Activated CD8-positive, alpha-beta T cell treated with anti-CD3 and anti-CD28 coated beads for 36 hours (primary cell): ENCODE results near the gene HMX2. TPM values are rescaled to one million over a fixed set of nuclear protein-coding genes. Genes with fewer than 3 reads are reported as not detected.
"Not testable (repeated sequence)": the region's sequence is repeated elsewhere in the genome, so short reads cannot be mapped to it uniquely, and the experiment has no call there.

Experiments used
- ATAC-seq: fragments of 200-7000 bp; cut with Tn5 transposase; one replicate; pipeline ENCODE4 v1.10.0; 2021; ENCODE audit warnings: mild to moderate bottlenecking, moderate library complexity
- CTCF ChIA-PET: fragments of 350-600 bp; sonication (Branson Sonifier 250); formaldehyde crosslinking; loops from one replicate; lab custom pipeline; 2021; ENCODE audit warnings: antibody characterized with exemption; lab: Charles Lee
- POLR2A ChIA-PET: fragments of 350-600 bp; sonication (Branson Sonifier 250); formaldehyde crosslinking; loops from one replicate; lab custom pipeline; 2021; ENCODE audit warnings: antibody characterized with exemption; lab: Charles Lee
- DNase-seq: peaks from one replicate; pipeline ENCODE4 v3.0.0-alpha.2; 2020
- H3K27ac Mint-ChIP-seq: one replicate; pipeline ENCODE4 v1.8.0; 2021; ENCODE audit warnings: mild to moderate bottlenecking, mixed read lengths
- H3K27me3 Mint-ChIP-seq: one replicate; pipeline ENCODE4 v1.8.0; 2021; ENCODE audit warnings: mixed read lengths
- H3K36me3 Mint-ChIP-seq: one replicate; pipeline ENCODE4 v1.8.0; 2021; ENCODE audit warnings: low read depth, mixed read lengths
- H3K4me1 Mint-ChIP-seq: one replicate; pipeline ENCODE4 v1.8.0; 2021; ENCODE audit warnings: low read depth, mixed read lengths
- H3K4me3 Mint-ChIP-seq: one replicate; pipeline ENCODE4 v1.8.0; 2021; ENCODE audit warnings: mild to moderate bottlenecking, moderate library complexity, mixed read lengths
- H3K9me3 Mint-ChIP-seq: one replicate; pipeline ENCODE4 v1.8.0; 2021; ENCODE audit warnings: mixed read lengths
- CTCF ChIP-seq: fragments of 200-600 bp; IDR thresholded peaks from one replicate; pipeline ENCODE4 v1.8.0; 2022; ENCODE audit warnings: antibody characterized with exemption, mild to moderate bottlenecking
- intact Hi-C: fragments of 100-400 bp; cut with micrococcal nuclease; formaldehyde crosslinking; loops from one replicate; pipeline ENCODE4 v1.10.0; 2022
- total RNA-seq, 2 experiments: library from RNA; stranded (reverse); gene quantifications; one replicate each; pipeline ENCODE4 v1.2.3, GENCODE V29; 2021

Gene HMX2
- total RNA-seq, 2 experiments from 2014 or later = 0.43 to 0.90 TPM

GRCh38 chr10:123165445-123166072 lies 17.6 kb downstream of the HMX2 start:
- POLR2A ChIA-PET = no interaction called here

GRCh38 chr10:123166618-123167017 lies 18.7 kb downstream of the HMX2 start:
- ATAC-seq (no peak), DNase-seq (no peak)
- Mint-ChIP-seq H3K9me3 (no peaks in the 10 kb centered on the region), H3K4me1 (peaks cover 24% of the 10 kb centered on the region), H3K27me3 (no peaks in the 10 kb centered on the region), H3K36me3 (peaks cover 71% of the 10 kb centered on the region), H3K27ac (no peak overlapping the region), H3K4me3 (no peak overlapping the region)
- ChIA-PET CTCF (no interaction called here), POLR2A (interaction anchor here (1.0 kb wide), 1 partner anchor 11 kb away, joined by 3 read pairs; no protein-coding TSS in a partner anchor)
- intact Hi-C loops = no loop called here
- TF ChIP-seq CTCF = no peak

More at GRCh38 chr10:123165445-123166072, 17.6 kb downstream of the HMX2 start:
- no peak for ATAC-seq
- DNase-seq = no peak
- H3K9me3 Mint-ChIP-seq = no peaks in the 10 kb centered on the region
- CTCF ChIA-PET = interaction anchor here (0.9 kb wide), 1 partner anchor 9 kb away, joined by 3 read pairs; no protein-coding TSS in a partner anchor
- H3K27me3 Mint-ChIP-seq = no peaks in the 10 kb centered on the region
- peaks cover 30% of the 10 kb centered on the region for H3K4me1 Mint-ChIP-seq
- peaks cover 71% of the 10 kb centered on the region for H3K36me3 Mint-ChIP-seq
- H3K4me3 Mint-ChIP-seq = no peak overlapping the region
- intact Hi-C loops = no loop called here
- no peak overlapping the region for H3K27ac Mint-ChIP-seq
- no peak for TF ChIP-seq CTCF

- intact Hi-C loops = no loop called here
- no peak overlapping the region for H3K4me3 Mint-ChIP-seq
- no peaks in the 10 kb centered on the region for H3K27me3 Mint-ChIP-seq
- peaks cover 8% of the 10 kb centered on the region for H3K4me1 Mint-ChIP-seq
- H3K27ac Mint-ChIP-seq = no peak overlapping the region
- TF ChIP-seq CTCF = no peak
- CTCF ChIA-PET = no interaction called here
- DNase-seq (no peak), ATAC-seq (no peak)
- POLR2A ChIA-PET = no interaction called here
- H3K36me3 Mint-ChIP-seq = peaks cover 69% of the 10 kb centered on the region
- no peaks in the 10 kb centered on the region for H3K9me3 Mint-ChIP-seq
These were observed 23.0 kb downstream of the HMX2 start for GRCh38 chr10:123170961-123171360.

GRCh38 chr10:123171616-123172015 lies 23.7 kb downstream of the HMX2 start:
- peaks cover 70% of the 10 kb centered on the region for H3K36me3 Mint-ChIP-seq
- H3K4me1 Mint-ChIP-seq, H3K4me3 Mint-ChIP-seq, intact Hi-C loops, DNase-seq, CTCF ChIA-PET, H3K27ac Mint-ChIP-seq, ATAC-seq, H3K9me3 Mint-ChIP-seq, H3K27me3 Mint-ChIP-seq, POLR2A ChIA-PET: not testable (repeated sequence)

- CTCF ChIA-PET = interaction anchor here (0.6 to 1.3 kb wide), 3 partner anchors 10 to 177 kb away, joined by 3 read pairs; no protein-coding TSS in a partner anchor
- POLR2A ChIA-PET = interaction anchor here (1.1 kb wide), 1 partner anchor 31 kb away, joined by 3 read pairs; no protein-coding TSS in a partner anchor
- intact Hi-C loops = no loop called here
- H3K36me3 Mint-ChIP-seq = peaks cover 70% of the 10 kb centered on the region
- H3K4me1 Mint-ChIP-seq = peaks cover 4% of the 10 kb centered on the region
- DNase-seq (no peak), ATAC-seq (no peak)
- H3K9me3 Mint-ChIP-seq = peaks cover 8% of the 10 kb centered on the region
- H3K27ac Mint-ChIP-seq = no peak overlapping the region
- no peaks in the 10 kb centered on the region for H3K27me3 Mint-ChIP-seq
- H3K4me3 Mint-ChIP-seq = no peak overlapping the region
- no peak for TF ChIP-seq CTCF
These were observed 27.8 kb downstream of the HMX2 start for GRCh38 chr10:123175389-123176387.

GRCh38 chr10:123178390-123178789 lies 30.5 kb downstream of the HMX2 start:
- H3K4me3 Mint-ChIP-seq, CTCF ChIA-PET, H3K27ac Mint-ChIP-seq, H3K27me3 Mint-ChIP-seq, H3K4me1 Mint-ChIP-seq, ATAC-seq, DNase-seq, intact Hi-C loops, POLR2A ChIA-PET: not testable (repeated sequence)
- Mint-ChIP-seq H3K36me3 (peaks cover 59% of the 10 kb centered on the region), H3K9me3 (peaks cover 10% of the 10 kb centered on the region)
